Activated naive CD4-positive, alpha-beta T cell treated with anti-CD3 and anti-CD28 coated beads, Interleukin-2, amount 50 U/mL, for 72 hours (primary cell): ENCODE data around the gene COMMD2. TPM values are rescaled to one million over a fixed set of nuclear protein-coding genes. Genes with fewer than 3 reads are reported as not detected.
A peak's percentile ranks its signal among the peaks of the same experiment; 100 is the strongest.

ENCODE experiments used
- ATAC-seq, 2 donors: fragments of 150-1000 bp; cut with Tn5 transposase; 2 replicates each; pipeline ENCODE4 v1.10.0; 2021; ENCODE audit warnings: mild to moderate bottlenecking in 2 of 2, moderate library complexity in 2 of 2
- DNase-seq, 2 donors: peaks; one replicate each; pipeline ENCODE4 v3.0.0; 2021 to 2022; ENCODE audit warnings: low spot score in 2 of 2
- H3K27ac Mint-ChIP-seq, 2 donors: one replicate each; pipeline ENCODE4 v1.8.0; 2022; ENCODE audit warnings: mild to moderate bottlenecking in 2 of 2, mixed read lengths in 2 of 2
- H3K36me3 Mint-ChIP-seq, 2 donors: one replicate each; pipeline ENCODE4 v1.8.0; 2022; ENCODE audit warnings: mixed read lengths in 2 of 2
- H3K9me3 Mint-ChIP-seq, 2 donors: one replicate each; pipeline ENCODE4 v1.8.0; 2022; ENCODE audit warnings: mixed read lengths in 2 of 2
- total RNA-seq, 2 donors: library from RNA; stranded (reverse); gene quantifications; one replicate each; pipeline ENCODE4 v1.2.3, GENCODE V29; 2022

The COMMD2 gene
- total RNA-seq, 2 donors from 2014 or later: 24.6 to 25.0 TPM

DNA sequence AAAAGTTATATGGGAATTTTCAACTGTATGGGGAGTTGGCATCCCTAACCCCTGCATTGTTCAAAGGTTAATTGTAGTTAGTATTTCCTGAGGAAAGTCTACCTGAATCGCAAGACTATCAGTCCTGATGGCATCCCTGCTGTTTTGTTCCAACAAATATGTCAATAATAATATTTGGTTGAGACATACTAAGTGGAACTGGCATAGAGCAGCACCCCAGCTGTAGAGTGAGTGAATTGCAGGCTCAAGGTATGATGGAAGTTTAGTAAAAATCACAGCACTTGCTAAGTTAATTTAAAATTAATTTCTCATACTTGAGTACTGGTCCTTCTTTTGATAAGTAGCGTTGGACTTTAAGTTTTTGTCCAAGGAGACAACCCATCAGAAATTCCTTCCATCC, 18.0 kb upstream of the COMMD2 start:
- no peaks in the 10 kb centered on the region for H3K9me3 Mint-ChIP-seq
- DNase-seq: no peak
- ATAC-seq: no peak
- H3K36me3 Mint-ChIP-seq: no peaks in the 10 kb centered on the region
- no peak overlapping the region for H3K27ac Mint-ChIP-seq

DNA sequence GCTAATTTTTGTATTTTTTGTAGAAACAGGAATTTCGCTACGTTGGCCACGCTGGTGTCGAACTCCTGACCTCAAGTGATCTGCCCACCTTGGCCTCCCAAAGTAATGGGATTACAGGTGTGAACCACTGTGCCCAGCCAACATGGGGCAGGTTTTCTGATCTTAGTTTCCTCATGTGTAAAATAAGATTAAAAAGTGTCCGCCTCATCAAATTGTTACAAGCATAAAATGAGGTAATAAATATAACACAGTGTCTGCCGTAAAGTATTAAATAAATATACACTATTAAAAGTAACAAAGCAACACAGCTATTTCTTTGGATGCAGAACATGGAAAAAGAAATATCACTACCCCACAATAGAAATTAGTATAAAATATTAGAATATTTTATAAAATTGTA, 16.4 kb upstream of the COMMD2 start:
- no peaks in the 10 kb centered on the region for H3K9me3 Mint-ChIP-seq
- ATAC-seq (no peak), DNase-seq (no peak)
- H3K36me3 Mint-ChIP-seq: no peaks in the 10 kb centered on the region
- no peak overlapping the region for H3K27ac Mint-ChIP-seq

DNA sequence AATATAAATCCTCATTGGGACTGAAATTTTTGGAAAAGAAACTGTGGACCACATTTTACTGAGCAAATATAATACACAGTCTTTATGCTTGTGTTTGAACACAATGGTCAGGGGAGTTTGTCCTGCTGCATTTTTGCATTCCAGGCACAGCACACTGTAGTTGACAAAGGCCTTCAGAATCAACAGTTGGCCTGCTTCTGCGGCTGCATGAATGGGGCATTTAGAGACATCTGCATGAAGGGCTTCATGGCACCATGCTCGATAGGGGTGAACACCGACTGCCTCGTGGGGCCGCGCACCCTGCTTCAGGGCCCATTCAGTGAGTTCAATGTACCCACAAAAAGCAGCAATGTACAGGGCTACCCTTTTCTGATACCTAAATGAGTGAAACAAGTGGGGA, 15.4 kb upstream of the COMMD2 start:
- Mint-ChIP-seq H3K27ac (no peak overlapping the region), H3K36me3 (no peaks in the 10 kb centered on the region), H3K9me3 (no peaks in the 10 kb centered on the region)
- DNase-seq (no peak), ATAC-seq (no peak)

DNA sequence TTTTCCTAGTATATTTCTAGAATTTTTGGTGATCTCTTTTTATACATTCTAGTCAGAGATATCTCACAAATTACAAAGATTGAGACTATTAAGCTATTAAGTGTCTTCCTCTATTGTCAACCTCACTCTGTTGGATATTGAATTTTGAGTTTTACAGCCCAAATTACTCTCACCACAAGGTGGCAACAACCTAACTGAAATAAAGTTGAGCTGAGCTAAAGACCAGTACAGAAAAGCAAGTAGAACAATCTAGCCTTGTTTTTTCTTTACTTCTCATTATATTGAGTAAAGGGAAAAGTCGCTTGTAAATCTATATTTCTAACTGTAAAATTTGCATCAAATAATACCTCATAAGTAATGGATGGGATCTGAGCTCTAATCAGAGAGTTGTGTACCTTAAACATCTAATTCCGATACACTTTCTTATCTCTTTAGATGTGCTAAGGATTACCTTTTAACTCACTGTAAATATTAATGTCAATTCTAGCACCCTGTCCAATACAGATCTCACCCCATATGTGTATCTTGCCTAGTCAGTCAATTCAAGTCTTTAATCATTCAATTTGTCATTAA, 13.6 kb upstream of the COMMD2 start:
- ATAC-seq (no peak), DNase-seq (no peak)
- Mint-ChIP-seq H3K9me3 (no peaks in the 10 kb centered on the region), H3K27ac (no peak overlapping the region), H3K36me3 (no peaks in the 10 kb centered on the region)

GRCh38 chr3:149764302-149764701, 12.0 kb upstream of the COMMD2 start:
- Mint-ChIP-seq H3K9me3 (no peaks in the 10 kb centered on the region), H3K27ac (no peak overlapping the region), H3K36me3 (no peaks in the 10 kb centered on the region)
- no peak for DNase-seq
- no peak for ATAC-seq

DNA sequence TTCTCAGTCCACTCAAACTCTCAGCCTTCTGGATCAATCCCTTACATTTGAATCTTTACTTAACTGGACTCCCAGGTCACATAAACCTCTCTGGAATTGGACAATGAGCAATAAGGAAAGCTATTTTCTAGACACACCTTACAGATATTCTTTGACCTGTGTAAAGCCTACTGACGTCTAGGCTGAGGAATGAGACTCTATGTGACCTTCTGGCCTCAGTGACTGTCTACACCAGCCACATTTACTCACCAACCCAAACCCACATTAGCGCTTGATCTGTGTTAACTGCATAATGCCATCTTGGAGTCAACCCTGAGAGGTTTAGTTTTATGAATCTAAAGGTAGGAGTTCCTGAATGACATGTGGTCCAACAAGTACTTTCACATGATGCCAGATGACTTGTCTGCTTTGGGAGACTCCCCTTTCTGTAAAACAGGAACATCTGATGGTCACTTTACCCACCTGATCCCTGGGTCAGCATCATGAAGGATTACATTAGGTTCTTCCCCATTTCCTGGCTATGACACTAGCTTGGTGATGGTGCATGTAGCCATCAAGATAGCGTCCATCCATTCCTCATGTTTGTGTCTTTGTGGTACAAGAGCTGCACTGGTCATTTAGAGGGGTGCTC, 11.4 kb upstream of the COMMD2 start:
- no peak for DNase-seq
- Mint-ChIP-seq H3K27ac (no peak overlapping the region), H3K9me3 (no peaks in the 10 kb centered on the region), H3K36me3 (no peaks in the 10 kb centered on the region)
- ATAC-seq: no peak

- Mint-ChIP-seq H3K36me3 (peaks cover 6 to 8% of the 10 kb centered on the region in 2 donors), H3K27ac (peak overlapping the region in 1 of 2 donors; percentile 94), H3K9me3 (no peaks in the 10 kb centered on the region)
- DNase-seq (no peak), ATAC-seq (no peak)
Observed at GRCh38 chr3:149753717-149754116, 1.4 kb upstream of the COMMD2 start.

DNA sequence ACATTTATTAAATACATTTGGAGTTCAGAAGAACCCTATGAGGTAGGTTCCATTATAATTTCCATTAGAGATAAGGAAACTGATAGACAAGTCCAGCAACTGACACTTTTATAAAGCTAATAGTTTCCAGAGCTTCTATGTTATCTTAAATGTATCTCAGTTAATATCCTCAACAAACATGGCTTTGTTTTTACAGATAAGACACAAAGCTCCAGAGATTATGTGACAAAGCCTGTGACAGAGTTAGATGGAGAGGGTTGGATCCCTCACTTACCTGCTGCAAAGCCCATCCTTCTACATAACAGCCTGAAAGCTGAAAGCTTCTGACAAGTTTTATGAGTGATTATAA, 473 bp upstream of the COMMD2 start:
- Mint-ChIP-seq H3K9me3 (no peaks in the 10 kb centered on the region), H3K36me3 (peaks cover 6 to 16% of the 10 kb centered on the region in 2 donors), H3K27ac (peak overlapping the region; percentile 94 to 95)
- DNase-seq (no peak), ATAC-seq (peak in 1 of 2 donors; percentile 12)

GRCh38 chr3:149751551-149751950, 738 bp downstream of the COMMD2 start:
- Mint-ChIP-seq H3K27ac (peak overlapping the region in 1 of 2 donors; percentile 94), H3K36me3 (peaks cover 15 to 23% of the 10 kb centered on the region in 2 donors), H3K9me3 (peaks cover 0 to 6% of the 10 kb centered on the region in 2 donors)
- DNase-seq: no peak
- no peak for ATAC-seq

DNA sequence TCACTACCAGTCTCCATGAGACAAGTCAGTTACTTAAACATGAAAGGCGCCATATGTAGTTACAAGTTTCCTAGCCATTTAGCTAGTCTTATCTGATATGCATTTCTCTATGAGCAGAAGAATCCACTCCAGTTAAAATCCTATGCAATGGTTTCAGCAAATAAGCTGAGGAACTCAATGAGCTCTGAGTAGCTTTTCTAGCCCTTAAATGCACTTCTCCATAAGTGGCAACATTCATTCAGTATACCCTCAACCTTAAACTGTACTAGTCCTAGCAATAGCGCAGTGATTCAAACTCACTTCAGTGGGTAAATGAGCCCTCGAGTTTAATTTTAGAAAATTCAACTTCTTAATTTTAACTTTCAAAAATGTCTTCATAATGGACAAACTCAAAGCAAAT, 7.7 kb downstream of the COMMD2 start:
- ATAC-seq: no peak
- no peak for DNase-seq
- H3K36me3 Mint-ChIP-seq: peaks cover 24 to 27% of the 10 kb centered on the region in 2 donors
- H3K27ac Mint-ChIP-seq: no peak overlapping the region
- peaks cover 0 to 6% of the 10 kb centered on the region in 2 donors for H3K9me3 Mint-ChIP-seq

DNA sequence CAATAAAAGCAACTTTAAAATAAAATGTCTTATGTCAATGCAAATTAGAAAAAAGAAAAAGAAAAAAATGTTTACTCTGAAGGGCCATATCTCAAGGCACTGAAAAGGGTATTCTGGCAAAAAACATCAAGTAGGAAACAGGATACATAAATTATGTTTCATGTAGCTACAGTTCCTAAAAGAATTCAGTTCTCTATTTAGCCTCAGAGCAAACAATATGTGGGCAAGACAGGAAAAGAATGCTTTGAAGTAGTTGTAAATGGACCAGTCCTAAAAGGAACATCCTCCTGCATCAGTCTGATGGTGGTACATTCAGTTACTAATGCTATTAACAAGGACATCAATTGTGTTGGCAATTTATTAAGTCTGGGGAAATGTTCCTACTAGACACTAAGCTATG, 8.1 kb downstream of the COMMD2 start:
- H3K9me3 Mint-ChIP-seq: peaks cover 0 to 6% of the 10 kb centered on the region in 2 donors
- no peak for ATAC-seq
- DNase-seq: no peak
- no peak overlapping the region for H3K27ac Mint-ChIP-seq
- H3K36me3 Mint-ChIP-seq: peaks cover 23 to 24% of the 10 kb centered on the region in 2 donors

GRCh38 chr3:149739396-149739795, 12.9 kb downstream of the COMMD2 start:
- H3K36me3 Mint-ChIP-seq: peaks cover 4 to 5% of the 10 kb centered on the region in 2 donors

DNA sequence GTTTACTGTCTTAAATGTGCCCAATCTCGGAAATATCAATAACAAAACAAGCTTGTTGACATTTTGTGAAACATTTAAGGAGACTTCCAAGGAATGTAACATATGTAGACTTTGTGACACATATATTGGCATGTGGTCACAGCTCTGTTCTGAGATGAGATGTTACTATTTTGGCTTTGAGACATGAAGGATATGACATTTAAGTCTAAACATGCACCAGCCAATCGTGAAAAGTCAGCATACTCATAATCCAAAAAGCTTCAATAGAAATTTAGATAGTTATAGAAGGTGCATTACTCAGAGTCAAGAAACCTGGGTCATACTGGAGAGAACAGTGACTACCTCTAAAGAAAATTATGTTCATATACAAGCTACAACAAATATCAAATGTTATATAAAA, 13.4 kb downstream of the COMMD2 start:
- peak in 1 of 2 donors; percentile 76 for ATAC-seq
- DNase-seq: no peak
- Mint-ChIP-seq H3K36me3 (peaks cover 4 to 5% of the 10 kb centered on the region in 2 donors), H3K9me3 (no peaks in the 10 kb centered on the region), H3K27ac (no peak overlapping the region)

More at GRCh38 chr3:149739396-149739795, 12.9 kb downstream of the COMMD2 start:
- Mint-ChIP-seq H3K27ac (no peak overlapping the region), H3K9me3 (no peaks in the 10 kb centered on the region)
- DNase-seq (no peak), ATAC-seq (no peak)

DNA sequence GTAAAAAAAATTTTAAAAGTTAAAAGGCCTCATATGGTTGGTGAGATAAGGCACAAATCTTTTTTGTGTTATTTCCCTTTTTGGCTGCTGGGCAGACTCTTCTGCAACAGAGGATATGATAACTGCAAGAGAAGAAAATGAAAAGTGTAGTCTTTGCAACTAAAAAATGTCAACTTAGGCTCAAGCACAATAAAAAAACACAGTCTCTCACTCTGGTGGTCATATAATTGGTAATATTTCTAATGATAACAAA, 15.4 kb downstream of the COMMD2 start:
- H3K36me3 Mint-ChIP-seq: peaks cover 4 to 5% of the 10 kb centered on the region in 2 donors
- no peaks in the 10 kb centered on the region for H3K9me3 Mint-ChIP-seq
- no peak for DNase-seq
- no peak overlapping the region for H3K27ac Mint-ChIP-seq
- ATAC-seq: no peak

GRCh38 chr3:149736175-149736952, 15.9 kb downstream of the COMMD2 start:
- Mint-ChIP-seq H3K36me3 (peaks cover 4 to 5% of the 10 kb centered on the region in 2 donors), H3K27ac (no peak overlapping the region), H3K9me3 (no peaks in the 10 kb centered on the region)
- DNase-seq (no peak), ATAC-seq (no peak)

DNA sequence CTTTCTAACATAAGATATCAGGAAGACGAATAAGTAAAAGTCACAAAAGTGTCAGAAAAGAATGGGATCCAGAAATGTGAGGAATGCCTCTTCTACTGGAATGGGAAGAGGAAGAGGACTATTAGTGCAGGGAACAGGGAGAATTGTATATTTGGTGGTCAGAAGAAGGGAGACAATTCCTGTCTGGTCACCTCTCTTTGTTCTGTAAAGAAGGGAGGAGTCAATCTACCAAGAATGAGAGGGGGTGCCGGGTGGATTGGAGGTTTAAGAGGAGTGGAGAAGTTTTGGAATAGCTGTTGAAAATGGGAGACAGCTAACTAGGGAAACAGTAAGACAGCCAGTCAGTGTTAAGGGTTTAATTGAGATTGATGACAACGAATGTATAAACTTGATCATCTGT, 20.1 kb downstream of the COMMD2 start:
- no peaks in the 10 kb centered on the region for H3K36me3 Mint-ChIP-seq
- no peak for DNase-seq
- H3K9me3 Mint-ChIP-seq: no peaks in the 10 kb centered on the region
- no peak for ATAC-seq
- no peak overlapping the region for H3K27ac Mint-ChIP-seq

GRCh38 chr3:149727656-149728055, 24.6 kb downstream of the COMMD2 start:
- H3K9me3 Mint-ChIP-seq: peaks cover 3 to 4% of the 10 kb centered on the region in 2 donors
- no peak overlapping the region for H3K27ac Mint-ChIP-seq
- no peak for DNase-seq
- no peak for ATAC-seq
- H3K36me3 Mint-ChIP-seq: peaks cover 0 to 16% of the 10 kb centered on the region in 2 donors
